Kidney epithelial cell (primary cell): ENCODE measurements around the gene JMJD1C. TPM values are rescaled to one million over a fixed set of nuclear protein-coding genes. Genes with fewer than 3 reads are reported as not detected.
"Not testable (repeated sequence)": the region's sequence is repeated elsewhere in the genome, so short reads cannot be mapped to it uniquely, and the experiment has no call there.

Source experiments
- DNase-seq: peaks from one replicate; pipeline ENCODE4 v3.0.0-alpha.2; 2010; ENCODE audit warnings: low read depth
- H3K27me3 ChIP-seq: 2 replicates; pipeline ENCODE4 v1.6.0; 2011; ENCODE audit warnings: low read length; ENCODE audit not compliant: control insufficient read depth, insufficient read depth
- H3K36me3 ChIP-seq: 2 replicates; pipeline ENCODE4 v1.5.1; 2011; ENCODE audit warnings: low read length; ENCODE audit not compliant: control insufficient read depth, insufficient read depth
- H3K4me3 ChIP-seq: 2 replicates; pipeline ENCODE4 v1.5.1; 2011; ENCODE audit warnings: low read depth, mild to moderate bottlenecking, control low read depth, low read length
- total RNA-seq: library from RNA; depleted of rRNA; stranded (reverse); fragments of >200 nt; gene quantifications from 2 replicates; pipeline ENCODE4 v1.2.3, GENCODE V29; 2015
- TF ChIP-seq, protein P1 (sequence below): IDR thresholded peaks from 2 replicates; pipeline ENCODE4 v1.5.1; 2011; ENCODE audit warnings: mild to moderate bottlenecking, moderate library complexity, low read length, control low read depth, inconsistent platforms; ENCODE audit not compliant: insufficient read depth, poor library complexity, severe bottlenecking

The JMJD1C gene
- total RNA-seq, 1 donor from 2014 or later, result 90.3 TPM

- TF ChIP-seq, protein P1, sequence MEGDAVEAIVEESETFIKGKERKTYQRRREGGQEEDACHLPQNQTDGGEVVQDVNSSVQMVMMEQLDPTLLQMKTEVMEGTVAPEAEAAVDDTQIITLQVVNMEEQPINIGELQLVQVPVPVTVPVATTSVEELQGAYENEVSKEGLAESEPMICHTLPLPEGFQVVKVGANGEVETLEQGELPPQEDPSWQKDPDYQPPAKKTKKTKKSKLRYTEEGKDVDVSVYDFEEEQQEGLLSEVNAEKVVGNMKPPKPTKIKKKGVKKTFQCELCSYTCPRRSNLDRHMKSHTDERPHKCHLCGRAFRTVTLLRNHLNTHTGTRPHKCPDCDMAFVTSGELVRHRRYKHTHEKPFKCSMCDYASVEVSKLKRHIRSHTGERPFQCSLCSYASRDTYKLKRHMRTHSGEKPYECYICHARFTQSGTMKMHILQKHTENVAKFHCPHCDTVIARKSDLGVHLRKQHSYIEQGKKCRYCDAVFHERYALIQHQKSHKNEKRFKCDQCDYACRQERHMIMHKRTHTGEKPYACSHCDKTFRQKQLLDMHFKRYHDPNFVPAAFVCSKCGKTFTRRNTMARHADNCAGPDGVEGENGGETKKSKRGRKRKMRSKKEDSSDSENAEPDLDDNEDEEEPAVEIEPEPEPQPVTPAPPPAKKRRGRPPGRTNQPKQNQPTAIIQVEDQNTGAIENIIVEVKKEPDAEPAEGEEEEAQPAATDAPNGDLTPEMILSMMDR, result no peak
- H3K27me3 ChIP-seq, result no peaks in the 10 kb centered on the region
- H3K36me3 ChIP-seq, result no peaks in the 10 kb centered on the region
- no peak overlapping the region for H3K4me3 ChIP-seq
- no peak for DNase-seq
Observed at GRCh38 chr10:63503395-63503794, 37.6 kb upstream of the JMJD1C start.

DNA sequence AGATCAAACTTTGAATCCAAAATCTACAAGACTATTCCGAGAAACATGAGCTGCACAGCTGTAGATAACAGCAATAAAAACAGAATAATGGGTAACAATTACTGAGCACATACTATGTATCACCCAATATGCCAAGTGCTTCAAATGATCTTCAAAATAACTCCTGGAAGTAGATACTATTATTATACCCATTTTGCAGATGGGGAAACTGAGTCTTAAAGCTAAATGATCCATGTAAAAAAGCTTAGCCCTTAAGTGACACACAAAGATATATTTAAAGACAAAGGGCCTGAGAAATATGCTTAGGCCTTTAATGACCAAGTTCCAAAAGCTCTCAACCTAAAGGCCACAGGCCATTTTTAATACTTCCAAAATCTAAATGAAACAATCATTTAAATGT, 37.1 kb upstream of the JMJD1C start:
- TF ChIP-seq, protein P1, result no peak
- Histone ChIP-seq H3K27me3 (no peaks in the 10 kb centered on the region), H3K36me3 (no peaks in the 10 kb centered on the region), H3K4me3 (no peak overlapping the region)
- DNase-seq, result no peak

GRCh38 chr10:63501954-63502353, 36.2 kb upstream of the JMJD1C start:
- TF ChIP-seq, protein P1, result no peak
- DNase-seq, result no peak
- H3K36me3 ChIP-seq, result no peaks in the 10 kb centered on the region
- no peaks in the 10 kb centered on the region for H3K27me3 ChIP-seq
- H3K4me3 ChIP-seq, result no peak overlapping the region

- H3K36me3 ChIP-seq, H3K4me3 ChIP-seq, DNase-seq, H3K27me3 ChIP-seq: not testable (repeated sequence)
Observed at GRCh38 chr10:63500551-63500950, 34.8 kb upstream of the JMJD1C start.

DNA sequence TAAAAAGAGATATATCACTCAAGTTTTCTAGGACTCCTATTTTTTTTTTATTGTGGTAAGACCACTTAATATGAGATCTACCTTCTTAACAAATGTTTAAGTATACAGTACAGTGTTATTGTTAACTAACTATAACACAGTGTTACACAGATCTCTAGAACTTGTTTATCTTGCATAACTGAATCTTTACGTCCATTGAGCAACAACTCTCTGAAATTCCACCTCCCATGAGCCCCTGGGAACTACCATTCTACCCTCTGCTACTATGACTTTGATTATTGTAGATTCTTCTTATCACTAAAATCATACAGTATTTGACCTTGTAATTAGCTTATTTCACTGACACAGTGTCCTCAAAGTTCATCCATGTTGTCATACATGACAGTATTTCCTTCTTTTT, 32.9 kb upstream of the JMJD1C start:
- no peaks in the 10 kb centered on the region for H3K27me3 ChIP-seq
- no peak for DNase-seq
- H3K36me3 ChIP-seq, result no peaks in the 10 kb centered on the region
- no peak overlapping the region for H3K4me3 ChIP-seq
- TF ChIP-seq, protein P1, result no peak

- DNase-seq, result no peak
- H3K4me3 ChIP-seq, result no peak overlapping the region
- TF ChIP-seq, protein P1, result no peak
- no peaks in the 10 kb centered on the region for H3K27me3 ChIP-seq
- no peaks in the 10 kb centered on the region for H3K36me3 ChIP-seq
Observed at GRCh38 chr10:63497321-63497720, 31.5 kb upstream of the JMJD1C start.
